Panc1 (cell line): Measurements from ENCODE around the gene EGR4.

ENCODE experiments used
- POLR2AphosphoS5 ChIP-seq: IDR thresholded peaks from 2 replicates; pipeline ENCODE4 v1.6.1; 2012; ENCODE audit warnings: mild to moderate bottlenecking, low read depth, low read length, moderate library complexity
- TCF7L2 ChIP-seq: IDR thresholded peaks from 2 replicates; pipeline ENCODE4 v1.6.1; 2011; ENCODE audit warnings: mild to moderate bottlenecking, low read depth, low read length, inconsistent platforms
- TF ChIP-seq, protein P1 (sequence below): fragments of 450-650 bp; IDR thresholded peaks from 2 replicates; pipeline ENCODE4 v1.5.1; 2017; ENCODE audit warnings: mild to moderate bottlenecking

DNA sequence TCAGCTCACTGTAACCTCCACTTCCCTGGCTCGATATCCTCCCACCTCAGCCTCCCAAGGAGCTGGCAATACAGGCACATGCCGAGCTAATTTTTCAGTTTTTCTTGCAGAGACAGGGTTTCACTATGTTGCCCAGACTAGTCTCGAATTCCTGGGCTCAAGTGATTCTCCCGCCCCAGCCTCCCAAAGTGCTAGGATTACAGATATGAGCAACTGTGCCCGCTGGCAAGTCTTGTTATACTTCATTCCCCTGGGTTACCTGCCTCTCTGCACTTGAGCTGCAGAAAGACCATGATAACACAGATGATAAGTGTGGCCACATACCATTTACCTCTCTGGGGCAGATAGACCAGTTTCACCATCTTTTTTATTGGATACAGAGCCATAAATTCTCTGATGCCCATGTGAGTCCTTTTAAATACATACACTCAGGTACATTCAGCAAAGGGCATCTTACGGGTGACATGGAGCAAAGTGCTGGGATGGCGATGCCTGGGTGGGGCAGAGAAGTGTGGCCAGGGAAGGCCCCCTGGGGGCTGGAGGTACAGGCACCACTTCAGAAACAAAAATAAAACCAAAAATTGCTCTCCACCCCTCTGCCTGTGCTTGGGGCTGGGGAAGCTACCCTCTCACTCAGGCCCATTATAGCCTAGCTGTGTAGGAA is 38.9 kb downstream of the EGR4 start:
- TF ChIP-seq, protein P1, sequence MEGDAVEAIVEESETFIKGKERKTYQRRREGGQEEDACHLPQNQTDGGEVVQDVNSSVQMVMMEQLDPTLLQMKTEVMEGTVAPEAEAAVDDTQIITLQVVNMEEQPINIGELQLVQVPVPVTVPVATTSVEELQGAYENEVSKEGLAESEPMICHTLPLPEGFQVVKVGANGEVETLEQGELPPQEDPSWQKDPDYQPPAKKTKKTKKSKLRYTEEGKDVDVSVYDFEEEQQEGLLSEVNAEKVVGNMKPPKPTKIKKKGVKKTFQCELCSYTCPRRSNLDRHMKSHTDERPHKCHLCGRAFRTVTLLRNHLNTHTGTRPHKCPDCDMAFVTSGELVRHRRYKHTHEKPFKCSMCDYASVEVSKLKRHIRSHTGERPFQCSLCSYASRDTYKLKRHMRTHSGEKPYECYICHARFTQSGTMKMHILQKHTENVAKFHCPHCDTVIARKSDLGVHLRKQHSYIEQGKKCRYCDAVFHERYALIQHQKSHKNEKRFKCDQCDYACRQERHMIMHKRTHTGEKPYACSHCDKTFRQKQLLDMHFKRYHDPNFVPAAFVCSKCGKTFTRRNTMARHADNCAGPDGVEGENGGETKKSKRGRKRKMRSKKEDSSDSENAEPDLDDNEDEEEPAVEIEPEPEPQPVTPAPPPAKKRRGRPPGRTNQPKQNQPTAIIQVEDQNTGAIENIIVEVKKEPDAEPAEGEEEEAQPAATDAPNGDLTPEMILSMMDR: no peak
- TF ChIP-seq TCF7L2 (no peak), POLR2AphosphoS5 (no peak)
